Measurements from ENCODE around the gene DUSP8. TPM values are rescaled to one million over a fixed set of nuclear protein-coding genes. Genes with fewer than 3 reads are reported as not detected.

The DUSP8 gene
- total RNA-seq, 2 donors from 2014 or later = 21.8 to 33.9 TPM

GRCh38 chr11:1523779-1524178, 48.3 kb downstream of the DUSP8 start:
- Histone ChIP-seq H3K27me3 (no peaks in the 10 kb centered on the region), H3K9ac (ENCODE audit: low read depth in 2 of 2, low read length in 2 of 2) (no peak overlapping the region), H3K4me1 (no peaks in the 10 kb centered on the region), H3K9me3 (no peaks in the 10 kb centered on the region), H3K4me3 (no peak overlapping the region), H3K27ac (no peak overlapping the region), H3K36me3 (no peaks in the 10 kb centered on the region)
- no peak for TF ChIP-seq CTCF (IDR thresholded peaks at IDR 0.05)
- no peak for DNase-seq
- intact Hi-C loops (cut with DNase I) = no loop called here

GRCh38 chr11:1523077-1523476, 49.0 kb downstream of the DUSP8 start:
- intact Hi-C loops (cut with DNase I) = no loop called here
- H3K27ac ChIP-seq = no peak overlapping the region
- H3K9me3 ChIP-seq = no peaks in the 10 kb centered on the region
- no peak overlapping the region for H3K4me3 ChIP-seq
- no peak for TF ChIP-seq CTCF (IDR thresholded peaks at IDR 0.05)
- no peaks in the 10 kb centered on the region for H3K4me1 ChIP-seq
- H3K9ac ChIP-seq (ENCODE audit: low read depth in 2 of 2, low read length in 2 of 2) = no peak overlapping the region
- no peaks in the 10 kb centered on the region for H3K27me3 ChIP-seq
- no peaks in the 10 kb centered on the region for H3K36me3 ChIP-seq
- DNase-seq = no peak

GRCh38 chr11:1522081-1522424, 50.0 kb downstream of the DUSP8 start:
- no peak overlapping the region for H3K9ac ChIP-seq (ENCODE audit: low read depth in 2 of 2, low read length in 2 of 2)
- no peaks in the 10 kb centered on the region for H3K27me3 ChIP-seq
- no peak overlapping the region for H3K27ac ChIP-seq
- no peak overlapping the region for H3K4me3 ChIP-seq
- no peaks in the 10 kb centered on the region for H3K36me3 ChIP-seq
- DNase-seq = no peak
- intact Hi-C loops (cut with DNase I) = no loop called here
- no peaks in the 10 kb centered on the region for H3K9me3 ChIP-seq
- no peak for TF ChIP-seq CTCF (IDR thresholded peaks at IDR 0.05)
- H3K4me1 ChIP-seq = no peaks in the 10 kb centered on the region

- TF ChIP-seq CTCF (IDR thresholded peaks at IDR 0.05) = no peak
- intact Hi-C loops (cut with DNase I) = no loop called here
Observed at GRCh38 chr11:1521382-1522080, 50.5 kb downstream of the DUSP8 start.

GRCh38 chr11:1520663-1521267, 51.3 kb downstream of the DUSP8 start:
- DNase-seq = no peak
- H3K9ac ChIP-seq (ENCODE audit: low read depth in 2 of 2, low read length in 2 of 2) = no peak overlapping the region
- no peak overlapping the region for H3K4me3 ChIP-seq
- intact Hi-C loops (cut with DNase I) = no loop called here
- TF ChIP-seq CTCF (IDR thresholded peaks at IDR 0.05) = no peak
- no peak overlapping the region for H3K27ac ChIP-seq
- no peaks in the 10 kb centered on the region for H3K9me3 ChIP-seq
- no peaks in the 10 kb centered on the region for H3K4me1 ChIP-seq
- H3K36me3 ChIP-seq = no peaks in the 10 kb centered on the region
- H3K27me3 ChIP-seq = no peaks in the 10 kb centered on the region

More at GRCh38 chr11:1521382-1522080, 50.5 kb downstream of the DUSP8 start:
- H3K36me3 ChIP-seq = no peaks in the 10 kb centered on the region
- H3K9ac ChIP-seq (ENCODE audit: low read depth in 2 of 2, low read length in 2 of 2) = no peak overlapping the region
- H3K27me3 ChIP-seq = no peaks in the 10 kb centered on the region
- no peak overlapping the region for H3K4me3 ChIP-seq
- no peak overlapping the region for H3K27ac ChIP-seq
- no peaks in the 10 kb centered on the region for H3K4me1 ChIP-seq
- DNase-seq = no peak
- H3K9me3 ChIP-seq = no peaks in the 10 kb centered on the region

Data from colonic mucosa (tissue), 4 donors.